Spleen (tissue), 7 donors: ENCODE data around the gene RPRD1A.

Experiments used
- CTCF ChIP-seq, 11 experiments: fragments of 200-600 bp in 7 of 11; fragments of 450-650 bp in 4 of 11; sonication (generic) in 4 of 11; IDR thresholded peaks in 8 of 11; conservative IDR thresholded peaks in 3 of 11; 1 replicate in 7 of 11; 2 replicates in 4 of 11; pipeline versions ENCODE4 v1.4.0 to v1.8.0; 2016 to 2021; ENCODE audit warnings: antibody characterized with exemption in 11 of 11, inconsistent platforms in 4 of 11, mild to moderate bottlenecking in 1 of 11
- POLR2A ChIP-seq, 3 donors: fragments of 450-650 bp; IDR thresholded peaks; one replicate each; pipeline ENCODE4 v1.5.1; 2017; ENCODE audit warnings: antibody characterized with exemption in 3 of 3, mild to moderate bottlenecking in 1 of 3
- donor health status: DM: no; HTN: no; CAD: no; lungs with moderate emphysema.
- donor health status: DM: no; HTN: no; CAD: no.
- donor health status: DM: no; HTN: no; CAD: no.

GRCh38 chr18:36023336-36023735, 44.0 kb downstream of the RPRD1A start:
- TF ChIP-seq CTCF (IDR thresholded peaks at IDR 0.05 in 8 of 11, conservative IDR thresholded peaks at IDR 0.05 in 3 of 11) (no peak), POLR2A (IDR thresholded peaks at IDR 0.05) (no peak)
